ENCODE data around the gene GLS.
"Not testable (repeated sequence)": the region's sequence is repeated elsewhere in the genome, so short reads cannot be mapped to it uniquely, and the experiment has no call there.

Gene GLS

DNA sequence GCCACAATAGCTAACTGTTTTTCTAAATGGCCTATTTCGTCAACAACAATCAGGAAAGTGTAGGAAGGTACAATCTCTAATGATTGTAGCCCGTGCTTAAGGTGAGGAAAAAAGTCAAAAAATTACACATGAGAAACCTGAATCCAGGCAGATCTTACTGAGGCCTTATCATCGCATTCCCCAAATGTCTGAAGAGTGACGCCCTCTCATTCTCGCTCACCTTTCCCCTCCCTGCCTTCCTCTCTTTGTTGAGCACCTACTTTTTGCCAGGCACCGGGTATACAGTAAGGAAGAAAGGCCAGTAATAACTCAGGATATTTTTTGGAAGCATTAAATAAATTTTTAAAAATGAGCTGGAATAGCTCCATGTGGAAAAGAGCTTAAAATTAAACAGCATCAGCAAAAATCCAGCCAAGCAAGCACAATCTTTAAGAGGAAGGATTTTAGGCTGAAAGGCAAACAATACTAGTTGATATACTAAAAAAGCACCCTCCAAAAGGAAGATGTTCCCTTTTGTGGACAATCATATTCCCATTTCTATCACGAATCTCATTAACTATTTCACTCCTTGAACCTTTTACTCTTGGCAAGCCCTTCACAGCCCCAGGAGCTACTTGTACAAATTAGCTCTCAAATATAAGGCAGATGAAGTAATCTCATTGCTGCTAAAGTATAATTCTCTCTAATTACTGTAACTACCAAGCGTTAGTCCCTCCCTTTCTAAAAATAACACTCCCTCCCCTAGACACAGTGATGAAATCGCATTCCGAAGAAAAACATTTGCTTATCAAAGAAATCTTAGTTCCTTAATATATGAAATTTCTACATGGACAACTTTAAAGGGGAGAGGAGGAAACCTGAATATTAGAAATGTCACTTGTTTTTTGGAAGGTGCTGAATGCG is 93.4 kb downstream of the GLS start:
- DNase-seq, result no peak

DNA sequence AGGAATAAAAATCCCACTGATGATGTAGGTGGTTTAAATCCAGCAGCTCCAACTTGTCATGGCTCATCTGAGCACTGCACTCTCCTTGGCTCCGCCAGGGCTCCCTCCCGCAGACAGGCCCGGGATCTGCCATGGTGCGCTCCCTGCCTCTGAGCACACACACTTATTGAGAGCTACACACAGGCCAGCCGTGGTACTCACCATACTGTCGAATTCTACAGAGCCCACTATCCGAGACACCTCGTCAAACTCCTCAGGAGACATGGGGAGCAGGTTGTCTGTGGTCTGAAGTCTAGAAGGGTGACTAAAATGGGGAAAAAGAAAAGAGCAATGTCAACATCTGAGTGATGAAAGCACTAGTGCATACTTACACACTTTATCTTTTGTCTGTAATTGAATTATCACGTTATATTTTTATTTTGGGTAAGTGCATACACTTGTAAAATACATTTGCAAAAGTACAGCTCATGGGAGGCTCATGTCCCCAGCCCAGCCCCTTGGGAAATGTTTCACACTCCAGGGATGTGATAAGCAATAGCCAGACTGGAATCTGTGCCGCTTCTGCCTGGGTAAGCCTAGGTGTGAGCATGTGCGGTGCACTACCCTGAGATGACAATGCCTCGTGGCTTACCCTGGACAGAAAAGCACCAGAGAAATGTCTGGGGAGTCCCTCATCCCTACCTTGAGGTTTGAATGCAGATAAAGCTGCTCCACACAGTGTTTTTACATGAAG is 94.2 kb downstream of the GLS start:
- no peak for DNase-seq

DNA sequence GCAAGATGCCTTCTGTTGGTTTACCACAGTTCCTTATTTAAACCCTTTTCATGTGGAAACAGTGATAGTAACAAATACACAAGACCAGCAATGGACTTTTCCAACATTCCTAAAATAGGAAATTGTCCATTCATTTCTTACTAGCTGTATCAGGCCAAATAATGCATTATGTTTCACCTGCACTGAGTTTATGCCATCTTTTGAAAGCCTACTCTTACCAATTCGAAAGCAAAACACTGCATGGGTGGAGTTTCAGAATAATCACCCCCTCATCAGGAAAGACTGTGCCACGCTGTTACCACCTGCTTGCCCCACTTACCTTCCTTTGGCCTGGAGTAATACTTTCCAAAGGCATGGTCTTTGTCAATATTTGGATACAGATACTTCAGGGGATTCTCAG is 95.9 kb downstream of the GLS start:
- DNase-seq, result no peak

GRCh38 chr2:190977505-190977904 is 96.9 kb downstream of the GLS start:
- DNase-seq, result no peak

DNA sequence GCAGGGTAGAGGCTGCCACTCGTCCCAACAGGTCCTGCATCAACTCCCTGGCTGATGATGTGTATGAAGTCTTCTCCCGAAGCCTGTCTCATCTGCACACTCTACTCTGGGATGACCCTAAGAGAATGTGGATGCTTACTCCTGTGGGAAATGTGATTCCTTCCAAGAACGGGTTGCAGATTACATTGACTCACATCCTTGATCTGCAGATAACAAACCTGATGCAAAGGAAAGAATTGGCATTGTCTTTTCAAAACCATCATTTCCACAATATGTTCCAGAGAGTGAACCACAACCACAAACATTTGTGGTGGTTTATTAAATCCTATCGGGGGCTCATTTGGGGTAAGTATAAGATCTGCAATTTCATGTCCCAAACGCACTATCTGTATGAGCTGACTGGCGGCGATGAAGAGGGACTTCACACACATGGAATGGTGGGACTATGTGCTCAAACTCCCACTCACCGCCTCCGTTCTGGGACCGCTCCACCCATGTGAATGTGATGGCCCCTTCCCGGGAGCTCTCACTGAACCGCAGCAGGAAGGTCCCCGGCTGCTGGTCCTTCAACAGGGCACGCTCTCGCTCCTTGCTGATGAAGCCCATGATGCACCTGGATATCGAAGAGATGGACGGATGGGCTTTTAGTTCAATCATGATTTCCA is 97.9 kb downstream of the GLS start:
- DNase-seq, result no peak

DNA sequence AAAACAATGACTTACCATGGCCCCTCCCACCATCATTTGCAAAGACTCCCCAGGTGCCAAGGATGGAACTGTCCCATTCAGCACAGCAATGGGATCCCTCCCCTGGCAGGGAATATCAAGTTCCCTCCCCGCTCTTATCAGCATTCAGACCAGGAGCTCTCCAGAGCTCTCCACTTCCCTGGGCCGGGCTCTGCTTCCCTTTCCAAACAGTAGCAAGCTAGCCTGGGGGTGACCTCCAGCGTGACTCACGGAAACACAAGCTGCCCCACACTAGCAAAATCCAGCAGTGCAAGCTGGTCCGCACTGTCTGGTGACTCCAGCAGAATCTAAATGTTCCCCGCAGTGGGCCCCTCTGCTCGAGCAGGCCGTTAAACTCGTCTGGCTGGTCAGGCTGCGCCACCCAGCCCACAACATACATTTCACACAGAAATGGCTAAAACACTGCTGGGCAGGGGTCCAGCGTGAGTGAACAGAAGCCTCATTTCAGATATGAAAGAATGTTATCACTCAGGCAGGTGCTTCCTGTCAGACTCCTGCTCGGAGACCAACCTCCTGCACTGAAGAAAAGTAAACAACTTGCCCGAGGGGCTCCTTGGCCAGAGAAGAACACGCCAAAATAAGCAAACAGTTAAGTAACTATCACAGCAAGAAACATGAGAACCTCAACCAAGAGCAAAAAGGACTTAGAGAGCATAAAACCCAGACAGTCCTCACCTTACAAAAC is 99.4 kb downstream of the GLS start:
- DNase-seq, result peak; percentile 56

DNA sequence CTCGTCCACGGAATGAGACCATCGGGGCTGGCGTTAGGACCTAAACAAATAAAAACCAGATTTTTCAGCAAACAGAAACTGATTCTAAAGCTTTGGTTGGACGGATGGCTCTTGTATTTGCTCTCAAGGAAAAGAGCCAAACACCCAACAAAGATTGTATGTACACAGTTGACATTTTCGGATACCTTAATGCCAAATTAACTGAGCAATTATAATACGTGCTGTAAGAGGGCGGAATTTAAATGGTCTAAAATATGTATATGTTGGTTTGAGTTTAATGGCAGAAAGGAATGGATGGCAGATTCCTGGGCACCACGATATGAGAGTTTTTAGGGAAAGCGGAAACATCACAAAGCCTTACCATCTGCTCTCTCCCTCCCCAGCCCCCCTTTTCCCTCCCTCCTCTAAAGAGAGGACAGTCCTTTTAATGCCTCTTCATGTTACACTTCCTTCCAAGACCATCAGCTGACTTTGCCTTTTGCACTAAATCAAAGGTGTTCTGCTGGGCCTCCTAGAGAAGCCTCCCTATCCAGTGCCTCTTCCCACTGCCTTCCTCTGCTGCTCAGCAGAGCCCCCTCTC is 100.1 kb downstream of the GLS start:
- peak; percentile 56 for DNase-seq

GRCh38 chr2:190981333-190981732 is 100.7 kb downstream of the GLS start:
- DNase-seq, result no peak

- no peak for DNase-seq
These were observed 101.1 kb downstream of the GLS start for GRCh38 chr2:190981733-190982132.

- no peak for DNase-seq
These were observed 101.8 kb downstream of the GLS start for GRCh38 chr2:190982262-190983034.

DNA sequence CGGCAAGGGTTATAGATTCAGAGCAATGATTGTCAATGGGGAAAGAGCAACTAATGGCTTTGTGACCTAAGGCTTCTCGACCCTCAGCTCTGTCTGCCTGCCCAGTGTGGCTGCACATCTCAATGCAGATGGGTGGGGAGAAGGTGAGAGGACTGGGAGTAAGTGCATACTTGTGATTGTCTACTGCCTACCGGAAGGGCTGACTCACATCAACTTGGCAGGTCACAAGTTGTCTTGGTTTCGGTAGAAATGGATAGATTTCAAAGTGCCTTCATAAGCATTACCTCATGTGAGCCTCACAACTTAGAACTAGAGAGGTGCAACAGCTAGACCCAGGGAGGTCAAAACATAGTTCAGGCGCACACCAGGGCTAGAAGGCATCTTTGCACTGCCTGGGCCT is 104.0 kb downstream of the GLS start:
- DNase-seq, result no peak

DNA sequence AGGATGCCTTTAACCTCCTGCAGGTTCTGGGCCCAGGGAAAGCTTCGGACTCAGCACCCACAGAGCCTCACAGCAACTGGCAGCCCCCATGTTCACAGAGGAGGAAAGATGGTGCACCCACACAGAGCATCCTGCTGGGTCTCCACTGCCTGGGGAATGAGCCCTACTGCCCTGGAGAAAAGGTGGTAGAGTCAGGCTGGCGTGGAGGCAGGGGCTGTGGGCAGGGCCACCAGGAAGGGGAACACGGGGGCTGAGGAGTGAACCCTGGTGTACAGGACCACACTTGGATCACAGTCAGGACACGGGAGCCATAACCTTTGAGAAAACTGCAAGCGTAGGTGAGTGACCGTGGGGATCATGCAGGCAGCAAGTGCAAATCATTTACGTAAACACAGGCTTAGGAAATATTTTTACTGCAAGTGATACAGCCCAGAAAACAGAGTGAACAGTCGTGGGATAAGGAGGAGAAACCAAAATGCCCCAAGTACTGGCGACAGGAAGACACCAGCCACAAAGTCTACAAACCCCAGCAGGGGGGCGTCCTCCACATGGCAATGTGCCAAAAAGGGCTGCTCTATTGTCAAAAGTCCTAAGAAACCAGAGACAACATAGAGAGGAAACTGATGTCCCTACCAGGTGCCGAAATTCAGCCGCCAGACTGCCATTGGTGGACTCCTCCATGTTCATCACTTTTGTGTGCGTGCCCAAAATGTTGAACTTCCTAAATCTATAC is 105.8 kb downstream of the GLS start:
- no peak for DNase-seq

- DNase-seq, result no peak
These were observed 106.5 kb downstream of the GLS start for GRCh38 chr2:190987116-190987515.

- no peak for DNase-seq
These were observed 107.3 kb downstream of the GLS start for GRCh38 chr2:190987938-190988337.

- no peak for DNase-seq
These were observed 108.3 kb downstream of the GLS start for GRCh38 chr2:190988910-190989309.

DNA sequence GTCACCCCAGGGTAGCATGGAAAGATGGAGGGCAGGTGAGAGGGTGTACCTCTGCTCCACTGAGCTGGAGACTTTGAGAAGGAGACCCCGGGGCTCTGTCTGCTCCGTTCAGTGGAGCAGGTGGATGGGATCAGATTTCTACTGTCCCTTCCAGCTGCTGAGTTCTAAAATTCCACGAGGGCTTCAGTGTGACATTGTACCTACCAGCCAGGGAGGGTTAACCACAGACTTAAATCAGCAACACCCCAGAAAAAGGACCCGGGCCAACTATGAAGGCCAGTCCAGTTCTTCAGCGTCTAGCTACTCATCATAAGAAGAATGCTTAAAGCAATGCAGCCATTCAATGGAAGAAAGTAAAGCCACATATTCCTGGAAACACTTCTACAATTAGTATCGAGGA is 109.5 kb downstream of the GLS start:
- DNase-seq, result no peak

- DNase-seq, result no peak
These were observed 112.6 kb downstream of the GLS start for GRCh38 chr2:190993292-190993643.

GRCh38 chr2:190994148-190994547 is 113.5 kb downstream of the GLS start:
- DNase-seq, result no peak

DNA sequence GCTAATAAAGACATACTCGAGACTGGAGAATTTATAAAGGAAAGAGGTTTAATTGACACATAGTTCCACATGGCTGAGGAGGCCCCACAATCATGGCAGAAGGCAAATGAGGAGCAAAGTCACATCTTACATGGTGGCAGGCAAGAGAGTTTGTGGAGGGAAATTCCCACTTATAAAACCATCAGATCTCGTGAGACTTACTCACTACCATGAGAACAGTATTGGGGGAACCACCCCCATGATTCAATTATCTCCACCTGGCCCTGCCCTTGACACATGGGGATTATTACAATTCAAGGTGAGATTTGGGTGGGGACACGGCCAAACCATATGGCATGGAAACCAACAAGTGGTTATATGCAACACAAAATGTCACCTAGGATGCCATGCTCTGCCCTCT is 114.7 kb downstream of the GLS start:
- DNase-seq, result not testable (repeated sequence)

- no peak for DNase-seq
These were observed 115.8 kb downstream of the GLS start for GRCh38 chr2:190996338-190996946.

DNA sequence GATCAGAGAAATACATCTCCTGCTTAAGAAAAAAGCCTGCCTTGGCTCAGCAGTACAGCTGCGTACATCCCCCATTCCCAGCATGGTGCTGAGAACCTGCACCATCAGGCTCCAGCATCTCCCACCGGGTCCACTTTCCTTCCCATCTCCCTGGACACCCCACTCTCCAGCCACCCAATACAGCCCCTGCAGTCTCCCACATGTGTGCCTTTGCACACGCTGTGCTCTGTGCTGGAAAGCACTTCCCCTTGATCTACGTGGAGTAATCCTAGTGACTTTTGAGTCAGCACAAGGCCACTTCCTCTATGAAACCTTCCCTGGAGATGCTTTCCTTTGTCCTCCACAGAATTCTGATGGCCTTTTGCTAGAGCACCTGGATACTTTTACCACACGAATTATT is 116.3 kb downstream of the GLS start:
- no peak for DNase-seq

All from NCI-H510A treated with DMSO at 0.1 percent for 48 hours (cell line).